HG02981 (cell line): ENCODE data around the gene PPP1R14C.

ENCODE experiments used
- ATAC-seq: cut with Tn5 transposase; IDR thresholded peaks from one replicate; pipeline ENCODE4 v1.9.1; 2021; ENCODE audit warnings: mild to moderate bottlenecking, moderate library complexity; ENCODE audit not compliant: unreplicated experiment

The PPP1R14C gene

GRCh38 chr6:150290429-150290828 lies 147.6 kb downstream of the PPP1R14C start:
- ATAC-seq = no peak

- ATAC-seq = no peak
Observed at GRCh38 chr6:150291968-150292710, 149.3 kb downstream of the PPP1R14C start.

GRCh38 chr6:150293019-150293418 lies 150.2 kb downstream of the PPP1R14C start:
- ATAC-seq = no peak

- no peak for ATAC-seq
Observed at GRCh38 chr6:150293423-150294173, 150.8 kb downstream of the PPP1R14C start.

- ATAC-seq = no peak
Observed at GRCh38 chr6:150296890-150297289, 154.0 kb downstream of the PPP1R14C start.

GRCh38 chr6:150297327-150298029 lies 154.6 kb downstream of the PPP1R14C start:
- no peak for ATAC-seq

GRCh38 chr6:150298030-150298380 lies 155.2 kb downstream of the PPP1R14C start:
- no peak for ATAC-seq

GRCh38 chr6:150298676-150299075 lies 155.8 kb downstream of the PPP1R14C start:
- no peak for ATAC-seq
